Panc1 (cell line): ENCODE measurements around the gene PHOSPHO2. TPM values are rescaled to one million over a fixed set of nuclear protein-coding genes. Genes with fewer than 3 reads are reported as not detected.
A peak's percentile ranks its signal among the peaks of the same experiment; 100 is the strongest.

Experiments used
- ATAC-seq: fragments of 200-7000 bp; cut with Tn5 transposase; 2 replicates; pipeline ENCODE4 v1.9.1; 2020; ENCODE audit warnings: mild to moderate bottlenecking, moderate library complexity
- BruUV-seq: library from RNA; stranded (reverse); fragments of 400-500 nt; replicated peaks from 2 replicates; lab custom pipeline; 2021; lab: Mats Ljungman, UMichigan
- CTCF ChIA-PET: fragments of 300-600 bp; sonication (Branson Sonifier 250); formaldehyde crosslinking; loops from one replicate; lab custom pipeline; 2022; ENCODE audit warnings: antibody characterized with exemption; lab: Charles Lee
- POLR2A ChIA-PET: fragments of 300-600 bp; sonication (Branson Sonifier 250); formaldehyde crosslinking; loops from one replicate; lab custom pipeline; 2022; ENCODE audit warnings: antibody characterized with exemption; lab: Charles Lee
- DNase-seq: peaks from one replicate; pipeline ENCODE4 v3.0.0-alpha.2; 2010; ENCODE audit warnings: low read depth, low spot score
- H3K27ac ChIP-seq: 2 replicates; pipeline ENCODE4 v1.5.1; 2011; ENCODE audit warnings: mild to moderate bottlenecking, low read length, inconsistent platforms
- H3K27me3 ChIP-seq: fragments of 200-500 bp; sonication (Bioruptor generic); 2 replicates; pipeline ENCODE4 v1.6.0; 2014; ENCODE audit warnings: low read length, inconsistent platforms; ENCODE audit not compliant: control insufficient read depth, insufficient read depth
- H3K36me3 ChIP-seq: fragments of 200-500 bp; sonication (Bioruptor generic); 2 replicates; pipeline ENCODE4 v1.5.1; 2014; ENCODE audit warnings: inconsistent platforms, mild to moderate bottlenecking, low read length, moderate library complexity; ENCODE audit not compliant: control insufficient read depth, insufficient read depth
- H3K4me1 ChIP-seq: 2 replicates; pipeline ENCODE4 v1.5.1; 2011; ENCODE audit warnings: inconsistent platforms, mild to moderate bottlenecking, low read length, moderate library complexity; ENCODE audit not compliant: control insufficient read depth, insufficient read depth
- H3K4me3 ChIP-seq, 2 experiments: 2 replicates each; pipeline ENCODE4 v1.5.1; 2011 to 2012; ENCODE audit warnings: low read depth in 2 of 2, low read length in 2 of 2, mild to moderate bottlenecking in 2 of 2, inconsistent platforms in 1 of 2, moderate library complexity in 1 of 2
- H3K9me3 ChIP-seq: fragments of 200-500 bp; sonication (Bioruptor generic); 2 replicates; pipeline ENCODE4 v1.5.1; 2014; ENCODE audit warnings: low read depth, mild to moderate bottlenecking, inconsistent platforms, low read length, moderate library complexity; ENCODE audit not compliant: control insufficient read depth, insufficient read depth
- CTCF ChIP-seq: fragments of 450-650 bp; IDR thresholded peaks from 2 replicates; pipeline ENCODE4 v1.5.1; 2017; ENCODE audit warnings: mild to moderate bottlenecking
- POLR2AphosphoS5 ChIP-seq: IDR thresholded peaks from 2 replicates; pipeline ENCODE4 v1.6.1; 2012; ENCODE audit warnings: mild to moderate bottlenecking, low read depth, low read length, moderate library complexity
- REST ChIP-seq, 2 experiments: IDR thresholded peaks; 2 replicates each; pipeline ENCODE4 v1.6.1; 2011 to 2012; ENCODE audit warnings: low read depth in 2 of 2, control low read depth in 1 of 2, low read length in 1 of 2, mild to moderate bottlenecking in 1 of 2, moderate library complexity in 1 of 2; ENCODE audit not compliant: insufficient read depth in 1 of 2
- SIN3A ChIP-seq: IDR thresholded peaks from 2 replicates; pipeline ENCODE4 v1.6.1; 2012; ENCODE audit warnings: low read depth, mild to moderate bottlenecking, low read length, moderate library complexity, borderline replicate concordance; ENCODE audit not compliant: insufficient read depth
- TCF7L2 ChIP-seq: IDR thresholded peaks from 2 replicates; pipeline ENCODE4 v1.6.1; 2011; ENCODE audit warnings: mild to moderate bottlenecking, low read depth, low read length, inconsistent platforms
- in situ Hi-C: cut with HindIII; loops from 2 replicates; pipeline ENCODE4 v1.10.0; 2016; ENCODE audit warnings: low sequenced_read_pairs, low pct_unique_long_range_greater_than_20kb
- intact Hi-C: fragments of 100-400 bp; cut with micrococcal nuclease; formaldehyde crosslinking; loops from one replicate; pipeline ENCODE4 v1.10.0; 2022; ENCODE audit not compliant: unreplicated experiment
- total RNA-seq: library from RNA; stranded (reverse); gene quantifications from one replicate; pipeline ENCODE4 v1.2.1, GENCODE V29; 2021; ENCODE audit not compliant: unreplicated experiment

Gene PHOSPHO2
- total RNA-seq, 1 experiment from 2014 or later, result 6.2 TPM

- POLR2A ChIA-PET, result interaction anchor here (0.6 kb wide), 1 partner anchor 288 kb away, joined by 4 read pairs; no protein-coding TSS in a partner anchor
- H3K27ac ChIP-seq, result no peak overlapping the region
- in situ Hi-C loops, result no loop called here
Measured at GRCh38 chr2:169735623-169736022, 41.4 kb downstream of the PHOSPHO2 start.

GRCh38 chr2:169736902-169737301 is 42.6 kb downstream of the PHOSPHO2 start:
- ATAC-seq (no peak), DNase-seq (no peak)
- no TSS peak for BruUV-seq
- no peak overlapping the region for H3K4me3 ChIP-seq
- in situ Hi-C loops, result no loop called here
- intact Hi-C loops, result no loop called here
- no peak for TF ChIP-seq SIN3A
- no peak for TF ChIP-seq REST (IDR thresholded peaks at IDR 0.05; ENCODE audit: insufficient read depth in 1 of 2, low read depth in 2 of 2, low read length in 1 of 2)
- TF ChIP-seq CTCF, result no peak
- CTCF ChIA-PET, result no interaction called here
- POLR2A ChIA-PET, result no interaction called here
- no peaks in the 10 kb centered on the region for H3K9me3 ChIP-seq
- H3K27me3 ChIP-seq, result no peaks in the 10 kb centered on the region
- H3K27ac ChIP-seq, result no peak overlapping the region
- H3K4me1 ChIP-seq, result peaks cover 18% of the 10 kb centered on the region; the same call in 1 of the 2 replicates
- H3K36me3 ChIP-seq, result peaks cover 2% of the 10 kb centered on the region; the same call in 1 of the 2 replicates

More at GRCh38 chr2:169735623-169736022, 41.4 kb downstream of the PHOSPHO2 start:
- BruUV-seq, result TSS peak; percentile 76
- H3K4me3 ChIP-seq, result no peak overlapping the region
- DNase-seq (no peak), ATAC-seq (no peak)
- H3K27me3 ChIP-seq, result no peaks in the 10 kb centered on the region
- TF ChIP-seq CTCF, result no peak
- TF ChIP-seq REST (IDR thresholded peaks at IDR 0.05; ENCODE audit: insufficient read depth in 1 of 2, low read depth in 2 of 2, low read length in 1 of 2), result no peak
- TF ChIP-seq TCF7L2, result no peak
- no peak for TF ChIP-seq SIN3A
- no peak for TF ChIP-seq POLR2AphosphoS5
- no peaks in the 10 kb centered on the region for H3K9me3 ChIP-seq
- intact Hi-C loops, result no loop called here
- CTCF ChIA-PET, result no interaction called here
- H3K36me3 ChIP-seq, result peaks cover 2% of the 10 kb centered on the region; the same call in 1 of the 2 replicates
- peaks cover 18% of the 10 kb centered on the region; the same call in 1 of the 2 replicates for H3K4me1 ChIP-seq
